Fibroblast of skin of left biceps (primary cell): ENCODE measurements around the gene ANKRD40.
"Not testable (repeated sequence)": the region's sequence is repeated elsewhere in the genome, so short reads cannot be mapped to it uniquely, and the experiment has no call there.

ENCODE experiments used
- DNase-seq, 2 experiments: peaks; one replicate each; pipeline ENCODE4 v3.0.0-alpha.2; 2013; ENCODE audit warnings: low read depth in 2 of 2

ANKRD40 gene

GRCh38 chr17:50710650-50711049 lies 2.9 kb upstream of the ANKRD40 start:
- no peak for DNase-seq

GRCh38 chr17:50710025-50710424 lies 2.3 kb upstream of the ANKRD40 start:
- no peak for DNase-seq

GRCh38 chr17:50709053-50709452 lies 1.3 kb upstream of the ANKRD40 start:
- DNase-seq, result not testable (repeated sequence)

DNA sequence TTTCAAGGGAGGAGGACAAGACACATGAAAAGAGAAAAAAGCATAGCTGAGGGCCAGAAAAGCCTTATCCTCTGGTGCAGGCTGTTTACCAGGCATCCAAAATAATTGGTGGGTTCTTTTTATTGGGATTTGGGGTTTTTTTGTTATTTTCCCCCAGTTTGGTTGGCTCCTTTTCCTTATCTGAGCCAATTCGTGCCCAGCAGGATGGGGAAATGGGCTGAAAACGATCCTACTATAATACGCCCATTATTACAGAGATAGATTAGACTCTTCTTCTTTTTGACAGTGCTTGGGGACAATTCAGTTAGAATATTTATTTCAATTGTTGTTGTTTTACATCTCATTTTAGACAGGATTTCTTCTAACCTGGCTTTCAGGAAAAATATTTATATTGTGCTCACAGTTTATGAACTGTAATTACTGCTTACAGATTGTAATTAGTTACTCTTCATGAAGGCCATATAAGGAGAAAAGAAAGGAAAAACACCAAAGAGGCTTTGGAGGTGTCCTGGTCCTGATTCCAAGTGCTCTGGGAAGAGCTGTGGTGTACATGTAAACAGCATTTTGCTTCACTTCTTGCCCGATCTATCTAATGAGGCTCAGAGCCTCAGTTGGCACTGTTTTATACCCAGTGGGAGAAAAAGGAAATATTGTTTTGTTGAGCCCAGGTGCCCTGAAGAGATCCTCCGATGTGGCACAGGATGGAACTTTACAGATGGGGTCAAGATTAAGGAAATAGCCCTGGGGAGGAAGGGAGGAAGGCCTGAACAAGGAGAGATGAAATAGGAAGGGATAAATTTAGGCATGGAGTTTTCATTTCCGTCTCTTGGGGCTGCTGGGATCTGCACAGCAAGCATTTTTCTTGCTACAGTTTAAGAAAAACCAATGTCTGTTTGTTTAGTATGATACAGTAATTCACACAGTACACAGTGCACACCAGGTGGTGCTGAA lies 611 bp upstream of the ANKRD40 start:
- DNase-seq, result no peak

- DNase-seq, result no peak
These were observed 4.6 kb downstream of the ANKRD40 start for GRCh38 chr17:50703162-50703561.

GRCh38 chr17:50699410-50699809 lies 8.3 kb downstream of the ANKRD40 start:
- DNase-seq, result no peak

- DNase-seq, result no peak
These were observed 9.9 kb downstream of the ANKRD40 start for GRCh38 chr17:50697663-50698272.

DNA sequence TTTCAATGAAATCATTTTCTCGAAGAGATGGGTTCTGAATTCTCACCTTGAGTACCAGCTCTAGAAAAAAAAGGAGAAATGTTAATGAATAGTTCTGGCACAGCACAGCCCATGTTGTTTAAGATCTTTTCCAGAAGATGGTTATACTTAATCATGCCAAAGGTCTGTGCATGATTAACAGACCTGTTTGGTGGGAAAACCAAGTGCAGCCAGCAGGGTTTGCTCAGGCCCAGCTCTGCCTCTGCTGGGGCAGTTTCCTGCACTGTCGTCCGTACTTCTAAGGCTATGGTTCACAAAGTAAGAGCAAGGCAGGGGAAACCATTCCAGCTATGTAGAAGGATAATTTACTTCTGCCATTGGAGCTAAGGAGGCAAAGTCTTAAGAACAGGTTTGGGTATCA lies 10.7 kb downstream of the ANKRD40 start:
- DNase-seq, result no peak

- no peak for DNase-seq
These were observed 11.3 kb downstream of the ANKRD40 start for GRCh38 chr17:50696365-50696879.

GRCh38 chr17:50693036-50693682 lies 14.6 kb downstream of the ANKRD40 start:
- DNase-seq, result no peak

DNA sequence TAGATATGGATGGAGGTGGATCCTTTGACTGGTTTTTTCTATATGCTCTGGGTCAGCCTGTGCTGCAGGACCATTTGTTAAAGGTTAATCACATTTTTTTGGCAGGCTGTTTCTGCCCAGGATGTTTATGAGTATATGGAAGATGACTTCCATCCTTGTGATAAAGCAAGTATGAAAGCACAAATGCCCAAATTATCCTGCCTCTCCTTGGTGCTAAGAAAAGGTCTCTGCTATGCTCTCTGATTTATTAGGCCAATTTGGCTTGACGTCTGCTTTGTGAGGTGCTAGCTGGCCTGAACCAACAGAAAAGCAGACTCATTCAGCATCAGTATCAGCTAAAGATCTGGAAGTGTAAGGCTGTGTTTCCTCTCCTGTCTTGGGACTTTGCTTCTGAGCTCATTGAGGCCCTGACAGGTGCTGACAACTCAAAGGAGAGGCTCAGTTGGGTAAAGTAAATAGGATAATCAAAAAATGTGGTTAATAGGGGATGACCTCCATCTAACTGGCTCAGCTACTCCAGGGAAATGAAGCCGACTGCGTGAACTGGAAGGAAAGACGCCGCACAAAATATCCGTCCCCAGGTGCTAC lies 15.2 kb downstream of the ANKRD40 start:
- no peak for DNase-seq

DNA sequence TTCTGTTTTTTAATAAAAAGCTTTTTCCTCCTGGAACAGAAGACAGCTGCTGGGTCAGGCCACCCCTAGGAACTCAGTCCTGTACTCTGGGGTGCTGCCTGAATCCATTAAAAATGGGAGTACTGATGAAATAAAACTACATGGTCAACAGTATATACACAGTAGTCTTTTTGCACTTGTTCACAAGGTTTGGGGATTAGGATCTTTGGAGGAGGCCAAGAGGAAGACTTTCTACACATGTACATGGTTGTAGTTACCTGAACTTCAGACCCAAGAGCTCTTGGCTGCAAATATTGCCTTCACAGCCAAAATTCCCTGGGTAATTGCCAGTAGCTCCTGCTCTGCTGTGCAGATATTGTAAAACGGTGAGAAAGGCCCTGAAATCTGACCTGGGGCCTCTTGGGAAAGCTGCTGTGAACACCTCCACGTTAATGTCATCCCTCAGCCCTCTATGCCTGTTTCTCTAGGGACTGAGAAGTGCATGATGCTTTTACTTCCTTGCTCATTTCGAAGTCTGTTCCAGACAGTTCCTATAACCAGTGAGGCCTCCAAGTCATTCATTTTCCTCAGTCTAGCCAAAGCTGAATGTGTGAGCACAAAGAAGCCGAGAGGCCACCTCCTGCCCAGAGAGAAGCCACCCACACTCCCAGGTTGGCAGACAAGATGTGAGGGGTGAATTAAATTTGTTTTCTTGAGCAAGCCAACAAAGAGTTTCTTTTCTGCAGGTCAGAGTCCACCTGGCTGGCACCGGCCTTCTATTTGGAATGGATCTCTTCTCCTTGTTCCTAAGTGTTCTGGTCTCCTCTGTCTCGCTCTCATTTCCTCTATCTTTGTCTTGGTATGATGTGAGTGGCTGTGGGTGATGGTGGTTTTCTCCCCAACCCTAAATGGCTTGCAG lies 15.9 kb downstream of the ANKRD40 start:
- no peak for DNase-seq

DNA sequence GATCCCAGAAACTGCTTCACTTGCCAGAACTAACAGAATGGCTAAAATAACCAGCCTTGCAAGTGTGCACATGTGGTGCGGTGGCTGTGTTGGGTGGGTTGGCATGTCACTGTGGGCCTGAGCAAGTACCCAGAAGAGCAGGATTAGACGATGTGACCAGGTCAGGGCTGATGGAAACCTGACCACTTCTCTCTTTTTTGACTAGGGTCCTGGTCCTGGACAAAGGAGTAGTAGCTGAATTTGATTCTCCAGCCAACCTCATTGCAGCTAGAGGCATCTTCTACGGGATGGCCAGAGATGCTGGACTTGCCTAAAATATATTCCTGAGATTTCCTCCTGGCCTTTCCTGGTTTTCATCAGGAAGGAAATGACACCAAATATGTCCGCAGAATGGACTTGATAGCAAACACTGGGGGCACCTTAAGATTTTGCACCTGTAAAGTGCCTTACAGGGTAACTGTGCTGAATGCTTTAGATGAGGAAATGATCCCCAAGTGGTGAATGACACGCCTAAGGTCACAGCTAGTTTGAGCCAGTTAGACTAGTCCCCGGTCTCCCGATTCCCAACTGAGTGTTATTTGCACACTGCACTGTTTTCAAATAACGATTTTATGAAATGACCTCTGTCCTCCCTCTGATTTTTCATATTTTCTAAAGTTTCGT lies 16.7 kb downstream of the ANKRD40 start:
- DNase-seq, result no peak

- no peak for DNase-seq
These were observed 17.5 kb downstream of the ANKRD40 start for GRCh38 chr17:50689956-50690886.

DNA sequence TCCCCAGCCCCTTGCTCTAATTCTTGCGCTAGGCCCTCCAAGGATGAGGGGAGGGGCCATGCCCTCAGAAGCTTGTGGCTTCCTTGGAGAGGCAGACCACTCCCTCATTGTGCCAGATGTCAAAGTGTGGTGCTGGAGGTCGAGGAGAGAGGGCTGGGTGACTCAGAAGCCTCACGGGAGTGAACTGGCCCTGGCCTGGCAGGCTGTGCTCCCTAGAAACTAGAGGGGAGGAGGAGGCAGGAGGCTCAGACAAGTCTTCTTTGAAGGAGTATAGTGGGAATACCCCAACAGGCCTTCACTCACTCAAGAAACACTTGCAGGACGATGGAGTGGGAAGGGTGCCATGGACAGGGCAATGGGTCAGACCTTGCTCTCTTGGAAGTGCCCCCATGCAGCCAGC lies 18.5 kb downstream of the ANKRD40 start:
- no peak for DNase-seq

DNA sequence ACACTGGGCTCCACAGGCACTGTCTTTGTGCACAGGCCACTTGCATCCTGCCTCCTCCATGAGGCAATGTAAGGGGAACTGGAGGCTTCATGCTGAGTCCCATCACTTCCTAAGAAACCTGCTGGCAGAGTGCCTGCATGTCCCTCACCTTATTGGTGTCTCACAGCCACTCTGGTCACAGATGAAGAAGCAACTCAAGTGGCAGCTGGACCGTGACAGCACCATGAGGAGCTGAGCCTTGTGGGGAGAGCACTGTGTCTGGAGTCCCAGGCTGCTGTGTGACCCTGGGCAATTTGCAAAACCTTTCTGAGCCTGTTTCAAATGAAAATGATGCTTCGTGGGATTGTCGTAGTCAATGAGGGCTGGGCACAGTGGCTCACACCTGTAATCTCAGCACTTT lies 19.5 kb downstream of the ANKRD40 start:
- DNase-seq, result no peak

DNA sequence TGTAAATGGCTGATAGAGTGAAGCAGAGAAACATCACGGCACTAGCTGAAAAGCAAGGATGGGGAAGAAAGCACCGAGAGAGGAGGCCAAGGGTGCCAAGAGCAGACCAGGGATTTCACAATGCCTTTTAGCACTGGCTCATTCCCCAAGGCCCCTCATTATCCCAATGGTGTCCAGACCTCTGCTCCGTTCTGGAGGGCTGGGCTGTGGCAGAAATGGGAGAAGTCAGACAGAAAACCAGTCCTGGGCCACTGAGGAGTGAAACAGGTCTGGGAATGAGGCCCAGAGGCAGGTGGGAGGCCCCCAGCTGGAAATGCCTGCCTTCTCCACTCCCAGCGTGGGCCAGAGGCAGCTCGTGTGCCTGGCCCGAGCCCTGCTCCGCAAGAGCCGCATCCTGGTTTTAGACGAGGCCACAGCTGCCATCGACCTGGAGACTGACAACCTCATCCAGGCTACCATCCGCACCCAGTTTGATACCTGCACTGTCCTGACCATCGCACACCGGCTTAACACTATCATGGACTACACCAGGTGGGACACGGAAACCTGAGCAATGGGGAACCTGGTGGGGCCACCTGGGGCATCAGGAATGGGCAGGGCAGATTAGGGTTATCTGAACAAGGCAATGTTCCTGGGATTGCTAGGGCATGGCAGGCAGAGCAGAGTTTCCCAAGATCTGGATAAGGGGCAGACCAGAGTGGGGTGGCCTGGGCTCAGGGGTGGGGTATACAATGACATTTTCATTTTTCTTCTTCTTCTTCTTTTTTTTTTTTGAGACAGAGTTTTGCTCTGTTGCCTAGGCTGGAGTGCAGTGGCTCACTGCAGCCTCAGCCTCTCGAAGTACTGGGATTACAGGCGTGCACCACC lies 20.3 kb downstream of the ANKRD40 start:
- DNase-seq, result no peak

DNA sequence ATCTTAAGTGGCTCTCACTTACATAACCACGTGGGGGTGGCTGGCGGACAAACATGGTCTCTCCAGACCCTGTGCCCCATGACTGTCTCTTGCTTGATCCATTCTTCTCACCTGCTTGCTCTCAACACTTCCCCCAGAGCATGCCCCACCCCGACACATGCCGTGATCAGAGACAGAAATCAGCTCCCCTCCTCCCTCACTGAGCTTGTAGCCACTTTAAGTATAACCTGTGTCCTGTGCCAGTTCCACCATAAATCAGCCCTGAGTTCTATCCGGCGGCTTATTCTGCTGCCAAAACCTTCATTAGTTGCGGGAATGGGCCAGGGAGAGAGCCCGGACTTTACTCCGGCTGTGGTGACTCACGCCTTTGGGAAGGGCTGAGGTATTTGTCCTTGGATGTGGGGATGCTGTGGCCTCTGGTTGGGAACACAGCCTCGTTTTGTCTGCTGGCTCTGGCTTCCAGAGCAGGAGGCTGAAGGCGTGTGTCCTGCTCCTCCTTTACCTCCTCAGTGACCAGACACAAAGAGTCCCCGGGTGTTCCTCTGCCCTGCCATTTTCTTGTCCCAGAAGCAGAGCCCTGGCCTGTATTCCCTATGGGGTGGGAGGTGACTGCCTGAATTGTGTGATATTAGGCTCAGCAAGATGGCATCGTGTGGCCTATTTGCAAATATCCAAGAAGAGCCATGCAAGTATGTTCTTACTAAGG lies 21.1 kb downstream of the ANKRD40 start:
- DNase-seq, result peak; percentile 46 to 49
